Esophagus squamous epithelium (tissue), 5 donors: ENCODE measurements around the gene C22orf15. TPM values are rescaled to one million over a fixed set of nuclear protein-coding genes. Genes with fewer than 3 reads are reported as not detected.

Experiments
- DNase-seq: peaks from one replicate; lab custom pipeline; 2025; lab: John Stamatoyannopoulos, UW
- H3K27ac ChIP-seq, 4 donors: fragments of 200-600 bp; sonication (generic); one replicate each; pipeline ENCODE4 v1.5.1; 2016 to 2019; ENCODE audit warnings: mild to moderate bottlenecking in 1 of 4
- H3K27me3 ChIP-seq, 4 donors: fragments of 200-600 bp; sonication (generic); 1 replicate in 3 of 4; 2 replicates in 1 of 4; pipeline versions ENCODE4 v1.5.1 to v1.6.0; 2017 to 2021; ENCODE audit warnings: antibody characterized with exemption in 1 of 4
- H3K36me3 ChIP-seq, 3 donors: fragments of 200-600 bp; sonication (generic); one replicate each; pipeline ENCODE4 v1.5.1; 2016 to 2019
- H3K4me1 ChIP-seq, 3 donors: fragments of 200-600 bp; sonication (generic); one replicate each; pipeline ENCODE4 v1.5.1; 2017 to 2019
- H3K4me3 ChIP-seq, 4 donors: fragments of 200-600 bp; sonication (generic); 1 replicate in 3 of 4; 2 replicates in 1 of 4; pipeline ENCODE4 v1.5.1; 2016 to 2019; ENCODE audit warnings: mild to moderate bottlenecking in 2 of 4, moderate library complexity in 1 of 4
- H3K9me3 ChIP-seq, 3 donors: fragments of 200-600 bp; sonication (generic); one replicate each; pipeline ENCODE4 v1.5.1; 2016 to 2019
- CTCF ChIP-seq, 6 experiments: fragments of 450-650 bp in 4 of 6; fragments of 200-600 bp in 2 of 6; sonication (generic) in 2 of 6; IDR thresholded peaks; one replicate each; pipeline ENCODE4 v1.5.1; 2016 to 2019; ENCODE audit warnings: antibody characterized with exemption in 6 of 6, mild to moderate bottlenecking in 4 of 6, moderate library complexity in 4 of 6
- POLR2A ChIP-seq, 4 donors: fragments of 450-650 bp; IDR thresholded peaks; one replicate each; pipeline ENCODE4 v1.6.1; 2017; ENCODE audit warnings: antibody characterized with exemption in 4 of 4, mild to moderate bottlenecking in 4 of 4, moderate library complexity in 3 of 4
- WGBS, 2 donors: methylation state at CpG; one replicate each; pipeline ENCODE4 v1.1.5; 2018; 5-methylcytosine and 5-hydroxymethylcytosine counted together
- intact Hi-C: fragments of 100-400 bp; cut with DNase I; formaldehyde crosslinking; loops from one replicate; pipeline ENCODE4 v1.15.0; 2022
- total RNA-seq, 4 donors: library from RNA; depleted of rRNA; stranded (reverse); fragments of >200 nt; gene quantifications; one replicate each; pipeline ENCODE4 v1.1.0, GENCODE V29; 2016
- donor health status: DM: yes; HTN: yes; CAD: no.

The C22orf15 gene
- total RNA-seq, 4 donors from 2014 or later, result not detected

GRCh38 chr22:23782703-23783102 lies 19.9 kb downstream of the C22orf15 start:
- H3K27ac ChIP-seq, result no peak overlapping the region
- peaks cover 11 to 39% (median 19%) of the 10 kb centered on the region in 3 donors for H3K4me1 ChIP-seq
- no peaks in the 10 kb centered on the region for H3K27me3 ChIP-seq
- intact Hi-C loops, result no loop called here
- no peak for DNase-seq
- TF ChIP-seq POLR2A (IDR thresholded peaks at IDR 0.05) (no peak), CTCF (IDR thresholded peaks at IDR 0.05) (no peak)
- H3K4me3 ChIP-seq, result no peak overlapping the region
- WGBS, 2 donors, result 100% methylated on average over 1 of the region's 1 CpG; no CpG with 5 or more reads in 1 of the 2 donors
- H3K36me3 ChIP-seq, result no peaks in the 10 kb centered on the region
- H3K9me3 ChIP-seq, result no peaks in the 10 kb centered on the region

GRCh38 chr22:23783265-23784150 lies 20.7 kb downstream of the C22orf15 start:
- 88 to 94% methylated on average over 3 of the region's 15 CpGs for WGBS, 2 donors
- Histone ChIP-seq H3K36me3 (no peaks in the 10 kb centered on the region), H3K4me3 (no peak overlapping the region), H3K27ac (no peak overlapping the region), H3K9me3 (no peaks in the 10 kb centered on the region), H3K4me1 (peaks cover 15 to 45% (median 27%) of the 10 kb centered on the region in 3 donors), H3K27me3 (no peaks in the 10 kb centered on the region)
- no peak for TF ChIP-seq CTCF (IDR thresholded peaks at IDR 0.05)
- no peak for TF ChIP-seq POLR2A (IDR thresholded peaks at IDR 0.05)
- no peak for DNase-seq
- intact Hi-C loops, result no loop called here

- Histone ChIP-seq H3K9me3 (no peaks in the 10 kb centered on the region), H3K36me3 (no peaks in the 10 kb centered on the region), H3K27ac (no peak overlapping the region), H3K4me3 (no peak overlapping the region), H3K4me1 (peaks cover 15 to 53% (median 35%) of the 10 kb centered on the region in 3 donors), H3K27me3 (no peaks in the 10 kb centered on the region)
- no peak for DNase-seq
- TF ChIP-seq CTCF (IDR thresholded peaks at IDR 0.05) (no peak), POLR2A (IDR thresholded peaks at IDR 0.05) (no peak)
- WGBS, 2 donors, result 61 to 62% methylated on average over 7 to 8 of the region's 8 CpGs
- intact Hi-C loops, result no loop called here
Measured at GRCh38 chr22:23784215-23784732, 21.5 kb downstream of the C22orf15 start.

GRCh38 chr22:23786261-23786710 lies 23.5 kb downstream of the C22orf15 start:
- peaks cover 0 to 10% (median 0%) of the 10 kb centered on the region in 3 donors for H3K36me3 ChIP-seq
- WGBS, 2 donors, result 28 to 36% methylated on average over 4 to 9 of the region's 9 CpGs
- no peak for DNase-seq
- intact Hi-C loops, result no loop called here
- H3K4me3 ChIP-seq, result peak overlapping the region; percentile 75 to 96 (median 84)
- peaks cover 15 to 67% (median 33%) of the 10 kb centered on the region in 3 donors for H3K4me1 ChIP-seq
- H3K9me3 ChIP-seq, result no peaks in the 10 kb centered on the region
- H3K27ac ChIP-seq, result peak overlapping the region; percentile 98 to 100 (median 98)
- TF ChIP-seq CTCF (IDR thresholded peaks at IDR 0.05), result no peak
- TF ChIP-seq POLR2A (IDR thresholded peaks at IDR 0.05), result no peak
- H3K27me3 ChIP-seq, result no peaks in the 10 kb centered on the region
